ENCODE data around the gene DNAH6.

- TF ChIP-seq CTCF (IDR thresholded peaks at IDR 0.05; ENCODE audit: low read depth, low read length), result no peak
- no peak for TF ChIP-seq POLR2A (IDR thresholded peaks at IDR 0.05; ENCODE audit: extremely low read depth, insufficient read length)
Measured at GRCh38 chr2:84785950-84786349, 269.7 kb downstream of the DNAH6 start.

All from NB4 (cell line).